Measurements from ENCODE around the gene VEGFC. TPM values are rescaled to one million over a fixed set of nuclear protein-coding genes. Genes with fewer than 3 reads are reported as not detected.

Gene VEGFC
- total RNA-seq, 1 donor from 2014 or later, result 13.6 TPM

DNA sequence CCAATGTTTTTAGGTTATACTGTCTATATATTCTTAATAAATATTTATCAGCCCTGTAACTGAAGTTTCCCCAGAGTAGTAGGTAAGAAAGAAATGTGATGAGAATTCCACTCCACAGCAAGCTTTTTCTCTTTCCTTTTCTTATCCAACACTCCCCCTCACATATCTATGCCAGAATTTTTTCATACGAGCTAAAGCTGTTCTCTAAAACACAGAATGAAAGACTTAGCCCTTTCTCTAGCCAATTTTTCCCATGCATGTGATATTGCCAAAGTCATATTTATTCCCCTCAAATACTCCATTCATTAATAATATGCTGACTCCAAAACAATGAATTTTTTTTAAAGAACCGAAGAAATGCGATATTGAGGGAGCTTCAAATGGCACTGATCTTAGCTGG, 32.3 kb downstream of the VEGFC start:
- H3K36me3 Mint-ChIP-seq (ENCODE audit: unreplicated experiment), result peaks cover 5% of the 10 kb centered on the region
- H3K27ac Mint-ChIP-seq (ENCODE audit: unreplicated experiment), result no peak overlapping the region
- TF ChIP-seq, protein P1, sequence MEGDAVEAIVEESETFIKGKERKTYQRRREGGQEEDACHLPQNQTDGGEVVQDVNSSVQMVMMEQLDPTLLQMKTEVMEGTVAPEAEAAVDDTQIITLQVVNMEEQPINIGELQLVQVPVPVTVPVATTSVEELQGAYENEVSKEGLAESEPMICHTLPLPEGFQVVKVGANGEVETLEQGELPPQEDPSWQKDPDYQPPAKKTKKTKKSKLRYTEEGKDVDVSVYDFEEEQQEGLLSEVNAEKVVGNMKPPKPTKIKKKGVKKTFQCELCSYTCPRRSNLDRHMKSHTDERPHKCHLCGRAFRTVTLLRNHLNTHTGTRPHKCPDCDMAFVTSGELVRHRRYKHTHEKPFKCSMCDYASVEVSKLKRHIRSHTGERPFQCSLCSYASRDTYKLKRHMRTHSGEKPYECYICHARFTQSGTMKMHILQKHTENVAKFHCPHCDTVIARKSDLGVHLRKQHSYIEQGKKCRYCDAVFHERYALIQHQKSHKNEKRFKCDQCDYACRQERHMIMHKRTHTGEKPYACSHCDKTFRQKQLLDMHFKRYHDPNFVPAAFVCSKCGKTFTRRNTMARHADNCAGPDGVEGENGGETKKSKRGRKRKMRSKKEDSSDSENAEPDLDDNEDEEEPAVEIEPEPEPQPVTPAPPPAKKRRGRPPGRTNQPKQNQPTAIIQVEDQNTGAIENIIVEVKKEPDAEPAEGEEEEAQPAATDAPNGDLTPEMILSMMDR (IDR thresholded peaks at IDR 0.05), result no peak
- no peaks in the 10 kb centered on the region for H3K27me3 Mint-ChIP-seq (ENCODE audit: unreplicated experiment)
- DNase-seq (ENCODE audit: extremely low spot score, unreplicated experiment), result no peak
- H3K4me1 Mint-ChIP-seq (ENCODE audit: unreplicated experiment), result peaks cover 33% of the 10 kb centered on the region
- no peak overlapping the region for H3K4me3 Mint-ChIP-seq (ENCODE audit: unreplicated experiment)
- H3K9me3 Mint-ChIP-seq (ENCODE audit: unreplicated experiment), result peaks cover 6% of the 10 kb centered on the region

DNA sequence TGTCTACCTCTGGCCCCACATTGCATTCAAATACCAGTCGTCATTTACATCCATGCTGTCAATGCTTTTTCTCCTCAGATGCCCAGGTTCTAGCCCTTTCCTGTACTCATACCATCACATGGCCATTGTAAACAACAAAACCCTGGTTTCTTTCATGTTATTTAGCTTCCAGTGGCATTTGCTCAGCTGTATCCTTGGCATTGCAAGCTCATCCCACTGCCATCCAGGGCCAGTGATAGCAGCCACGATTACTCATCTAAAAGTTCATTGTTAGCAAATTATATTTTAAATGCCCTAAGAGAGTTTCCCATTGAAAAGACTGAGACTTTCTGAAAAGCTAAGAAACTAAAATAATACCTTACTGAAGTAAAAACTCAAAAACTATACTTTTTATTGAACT, 34.0 kb downstream of the VEGFC start:
- Mint-ChIP-seq H3K9me3 (ENCODE audit: unreplicated experiment) (no peaks in the 10 kb centered on the region), H3K4me1 (ENCODE audit: unreplicated experiment) (peaks cover 35% of the 10 kb centered on the region), H3K27me3 (ENCODE audit: unreplicated experiment) (no peaks in the 10 kb centered on the region), H3K36me3 (ENCODE audit: unreplicated experiment) (no peaks in the 10 kb centered on the region), H3K27ac (ENCODE audit: unreplicated experiment) (no peak overlapping the region), H3K4me3 (ENCODE audit: unreplicated experiment) (no peak overlapping the region)
- TF ChIP-seq, protein P1 (IDR thresholded peaks at IDR 0.05), result no peak
- no peak for DNase-seq (ENCODE audit: extremely low spot score, unreplicated experiment)

DNA sequence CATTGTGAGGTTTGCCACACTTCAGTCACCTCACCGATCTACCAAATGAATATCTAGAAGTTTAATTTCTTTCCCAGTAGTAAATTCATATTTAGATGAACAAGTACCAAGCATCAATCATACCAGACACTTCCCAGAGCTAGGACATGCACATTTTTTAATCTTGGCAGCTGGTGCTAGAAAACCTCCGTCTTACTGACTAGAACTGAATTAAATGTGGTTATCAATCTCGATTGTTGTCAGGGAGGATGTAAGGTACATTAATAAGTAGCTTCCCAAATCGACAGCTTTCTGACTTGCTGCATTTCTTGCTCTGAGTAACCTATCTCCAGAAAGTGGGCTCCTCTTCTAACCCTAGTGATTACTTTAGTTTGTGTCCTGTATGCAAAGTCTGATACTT, 34.4 kb downstream of the VEGFC start:
- Mint-ChIP-seq H3K36me3 (ENCODE audit: unreplicated experiment) (no peaks in the 10 kb centered on the region), H3K27ac (ENCODE audit: unreplicated experiment) (no peak overlapping the region), H3K4me3 (ENCODE audit: unreplicated experiment) (no peak overlapping the region), H3K27me3 (ENCODE audit: unreplicated experiment) (no peaks in the 10 kb centered on the region), H3K9me3 (ENCODE audit: unreplicated experiment) (no peaks in the 10 kb centered on the region), H3K4me1 (ENCODE audit: unreplicated experiment) (peaks cover 39% of the 10 kb centered on the region)
- TF ChIP-seq, protein P1 (IDR thresholded peaks at IDR 0.05), result no peak
- DNase-seq (ENCODE audit: extremely low spot score, unreplicated experiment), result no peak

DNA sequence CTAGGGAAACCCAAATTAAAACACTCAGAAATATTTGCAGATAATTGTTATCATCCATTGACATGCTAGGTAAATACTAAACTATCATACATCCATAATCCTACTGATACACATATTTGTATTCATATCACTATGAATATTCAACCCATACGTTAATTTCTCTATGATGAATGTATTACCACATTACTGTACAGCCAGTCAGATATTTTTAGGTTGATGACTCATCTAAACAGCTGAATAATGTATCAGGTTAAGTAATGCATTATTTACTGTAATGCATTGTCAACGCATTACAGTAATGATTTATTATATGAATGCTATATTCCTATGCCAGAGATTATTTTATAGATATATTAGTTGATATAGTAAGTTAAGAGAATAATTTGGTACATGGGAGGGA, 37.1 kb downstream of the VEGFC start:
- no peak for DNase-seq (ENCODE audit: extremely low spot score, unreplicated experiment)

DNA sequence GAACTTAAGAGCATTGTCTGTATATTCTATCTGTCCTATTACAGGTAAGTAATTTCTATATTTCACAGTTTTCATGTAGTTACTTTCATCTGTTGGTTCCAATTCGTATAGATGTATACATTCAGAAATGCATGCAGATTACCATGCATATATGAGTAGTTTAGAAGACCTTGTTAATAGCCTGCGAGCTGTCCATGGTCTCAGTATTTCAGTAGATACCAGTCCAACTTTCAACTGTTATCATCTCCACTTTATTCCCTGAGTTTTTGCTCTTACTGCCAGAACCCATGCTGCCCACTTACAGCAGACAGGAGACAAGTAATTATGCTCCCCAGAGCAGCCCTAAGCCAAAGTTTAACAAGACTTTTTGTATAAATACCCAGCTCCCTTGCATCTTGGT, 37.7 kb downstream of the VEGFC start:
- no peak for DNase-seq (ENCODE audit: extremely low spot score, unreplicated experiment)
- TF ChIP-seq, protein P1 (IDR thresholded peaks at IDR 0.05), result no peak
- peak overlapping the region; percentile 23 for H3K27ac Mint-ChIP-seq (ENCODE audit: unreplicated experiment)
- no peaks in the 10 kb centered on the region for H3K9me3 Mint-ChIP-seq (ENCODE audit: unreplicated experiment)
- no peak overlapping the region for H3K4me3 Mint-ChIP-seq (ENCODE audit: unreplicated experiment)
- H3K36me3 Mint-ChIP-seq (ENCODE audit: unreplicated experiment), result no peaks in the 10 kb centered on the region
- H3K4me1 Mint-ChIP-seq (ENCODE audit: unreplicated experiment), result peaks cover 45% of the 10 kb centered on the region
- H3K27me3 Mint-ChIP-seq (ENCODE audit: unreplicated experiment), result no peaks in the 10 kb centered on the region

More for the DNA sequence above, 37.1 kb downstream of the VEGFC start:
- no peaks in the 10 kb centered on the region for H3K27me3 Mint-ChIP-seq (ENCODE audit: unreplicated experiment)
- H3K36me3 Mint-ChIP-seq (ENCODE audit: unreplicated experiment), result no peaks in the 10 kb centered on the region
- TF ChIP-seq, protein P1 (IDR thresholded peaks at IDR 0.05), result no peak
- H3K27ac Mint-ChIP-seq (ENCODE audit: unreplicated experiment), result no peak overlapping the region
- H3K4me3 Mint-ChIP-seq (ENCODE audit: unreplicated experiment), result no peak overlapping the region
- H3K4me1 Mint-ChIP-seq (ENCODE audit: unreplicated experiment), result peaks cover 43% of the 10 kb centered on the region
- H3K9me3 Mint-ChIP-seq (ENCODE audit: unreplicated experiment), result no peaks in the 10 kb centered on the region
